Mesangial cell (primary cell): Measurements from ENCODE around the gene AMMECR1. TPM values are rescaled to one million over a fixed set of nuclear protein-coding genes. Genes with fewer than 3 reads are reported as not detected.

Experiments used
- total RNA-seq: library from RNA; depleted of rRNA; stranded (reverse); fragments of >200 nt; gene quantifications from 2 replicates; pipeline ENCODE4 v1.2.3, GENCODE V29; 2015

The AMMECR1 gene
- 17.1 and 20.4 TPM in 2 replicates for total RNA-seq

GRCh38 chrX:110317820-110318663, at the start of gene AMMECR1:
TSS of gene AMMECR1 (minus strand) at chrX:110318085. CDS start at chrX:110318071, 14 bp downstream.

GRCh38 chrX:110358548-110358947, 40.7 kb upstream of the AMMECR1 start, which contains the start of gene RTL9:
TSS of gene RTL9 (plus strand) at chrX:110358848. CDS start at chrX:110450618, 91,770 bp downstream.

Other genes starting within 250 kb of the AMMECR1 start
- under 0.01 TPM in 1 of 2 replicates, not detected in the other for gene RTL9, start 40.8 kb upstream of the AMMECR1 start, total RNA-seq